G401 (cell line): ENCODE data around the gene ALKBH4. TPM values are rescaled to one million over a fixed set of nuclear protein-coding genes. Genes with fewer than 3 reads are reported as not detected.
"Not testable (repeated sequence)": the region's sequence is repeated elsewhere in the genome, so short reads cannot be mapped to it uniquely, and the experiment has no call there.

ENCODE experiments used
- DNase-seq: peaks from one replicate; pipeline ENCODE4 v3.0.0-alpha.2; 2015; ENCODE audit warnings: low spot score
- in situ Hi-C: cut with HindIII; loops from 2 replicates; pipeline ENCODE4 v1.10.0; 2016; ENCODE audit warnings: low sequenced_read_pairs, mixed read lengths
- total RNA-seq: library from RNA; depleted of rRNA; stranded (reverse); fragments of >200 nt; shearing (Covaris generic); gene quantifications from 2 replicates; pipeline ENCODE4 v1.2.3, GENCODE V29; 2014; rRNA removed

Gene ALKBH4
- total RNA-seq, 1 experiment from 2014 or later, result 73.3 TPM

- in situ Hi-C loops, result no loop called here
- DNase-seq, result no peak
Observed at GRCh38 chr7:102410918-102411317, 53.7 kb downstream of the ALKBH4 start.

GRCh38 chr7:102410123-102410522, 54.5 kb downstream of the ALKBH4 start:
- DNase-seq, result no peak
- in situ Hi-C loops, result no loop called here

GRCh38 chr7:102409340-102409739, 55.3 kb downstream of the ALKBH4 start:
- DNase-seq, result no peak
- in situ Hi-C loops, result no loop called here

- DNase-seq, in situ Hi-C loops: not testable (repeated sequence)
Observed at GRCh38 chr7:102408530-102408929, 56.1 kb downstream of the ALKBH4 start.

- in situ Hi-C loops, result no loop called here
- no peak for DNase-seq
Observed at GRCh38 chr7:102407910-102408309, 56.8 kb downstream of the ALKBH4 start.

Other genes starting within 250 kb of the ALKBH4 start
- gene SH2B2, start 178.0 kb downstream of the ALKBH4 start, total RNA-seq, result 31.6 and 43.6 TPM in 2 replicates
- not detected in 2 replicates for gene SPDYE6, start 108.4 kb downstream of the ALKBH4 start, total RNA-seq
- gene PRKRIP1, start 68.5 kb downstream of the ALKBH4 start, total RNA-seq, result 25.2 and 25.9 TPM in 2 replicates
- gene ORAI2, start 31.3 kb downstream of the ALKBH4 start, total RNA-seq, result 106 and 147 TPM in 2 replicates
- gene LRWD1, start 121 bp upstream of the ALKBH4 start, total RNA-seq, result 60.6 and 75.4 TPM in 2 replicates
- gene POLR2J, start 14.1 kb upstream of the ALKBH4 start, total RNA-seq, result 53.6 and 57.6 TPM in 2 replicates
- gene RASA4B, start 52.9 kb upstream of the ALKBH4 start, total RNA-seq, result 2.7 and 3.0 TPM in 2 replicates
- 6.6 TPM in 1 of 2 replicates, not detected in the other for gene UPK3BL2, start 78.8 kb upstream of the ALKBH4 start, total RNA-seq
- gene SPDYE2, start 86.4 kb upstream of the ALKBH4 start, total RNA-seq, result not detected in 2 replicates
- 6.5 TPM in 2 replicates for gene POLR2J3, start 107.7 kb upstream of the ALKBH4 start, total RNA-seq
- gene RASA4, start 151.9 kb upstream of the ALKBH4 start, total RNA-seq, result 4.3 and 9.4 TPM in 2 replicates
- gene UPK3BL1, start 177.9 kb upstream of the ALKBH4 start, total RNA-seq, result 1.2 and 4.7 TPM in 2 replicates
- not detected in 2 replicates for gene SPDYE2B, start 185.5 kb upstream of the ALKBH4 start, total RNA-seq
- 0.37 TPM in 1 of 2 replicates, not detected in the other for gene POLR2J2, start 206.8 kb upstream of the ALKBH4 start, total RNA-seq